Measurements from ENCODE around the gene DOCK1. TPM values are rescaled to one million over a fixed set of nuclear protein-coding genes. Genes with fewer than 3 reads are reported as not detected.

The DOCK1 gene
- polyA plus RNA-seq, 3 donors, result 67.2 to 68.8 (median 67.9) TPM

DNA sequence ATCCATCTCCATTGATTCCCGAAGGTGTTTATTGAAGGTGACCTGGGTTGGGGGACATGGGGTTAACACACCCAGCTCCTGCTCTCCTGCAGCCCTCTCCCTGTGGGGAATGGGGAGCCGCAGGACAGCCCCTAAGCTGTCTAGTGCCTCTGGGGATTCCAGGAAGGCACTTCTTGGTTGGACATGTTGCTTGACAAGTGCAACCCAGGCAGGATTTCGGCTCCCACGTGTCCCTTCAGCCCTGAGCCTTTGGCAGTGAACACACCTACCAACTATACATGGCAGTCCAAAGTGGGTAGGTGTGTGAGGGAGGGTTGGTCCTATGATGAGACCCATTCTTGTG is 43.9 kb downstream of the DOCK1 start:
- no peak for DNase-seq (ENCODE audit: low read depth in 3 of 3, low spot score in 2 of 3)

DNA sequence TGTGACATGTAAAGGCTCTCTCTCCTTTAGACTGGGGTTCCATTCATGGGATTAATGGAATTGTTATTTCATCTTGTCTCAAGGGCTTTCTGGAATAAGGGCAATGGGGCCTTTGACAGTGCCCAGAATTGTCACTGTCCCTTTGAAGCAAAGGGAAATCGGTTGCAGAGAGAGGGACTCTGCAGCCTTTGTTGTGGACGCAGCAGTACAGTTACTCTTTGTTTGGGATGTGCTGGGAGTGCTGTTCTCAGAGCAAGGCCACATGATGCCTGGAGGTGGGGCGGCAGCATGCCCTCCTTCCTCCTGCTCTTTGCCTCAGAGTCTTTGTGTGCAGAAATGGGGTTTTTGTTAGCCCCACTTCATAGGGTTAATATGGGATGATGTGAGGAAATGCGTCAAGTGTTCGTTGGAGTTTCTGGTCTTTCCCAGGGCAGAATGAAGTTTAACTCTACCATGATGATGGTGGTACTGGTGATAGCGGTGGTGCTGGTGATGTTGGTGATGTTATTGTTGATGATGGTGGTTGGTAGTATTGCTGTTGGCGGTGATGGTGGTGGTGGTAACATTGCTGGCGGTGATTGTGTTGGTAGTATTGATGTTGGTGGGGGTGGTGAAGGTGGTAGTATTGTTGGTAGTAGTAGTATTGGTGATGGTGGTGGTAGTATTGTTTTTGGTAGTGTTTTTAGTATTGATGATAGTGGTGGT is 45.3 kb downstream of the DOCK1 start:
- DNase-seq (ENCODE audit: low read depth in 3 of 3, low spot score in 2 of 3), result no peak

DNA sequence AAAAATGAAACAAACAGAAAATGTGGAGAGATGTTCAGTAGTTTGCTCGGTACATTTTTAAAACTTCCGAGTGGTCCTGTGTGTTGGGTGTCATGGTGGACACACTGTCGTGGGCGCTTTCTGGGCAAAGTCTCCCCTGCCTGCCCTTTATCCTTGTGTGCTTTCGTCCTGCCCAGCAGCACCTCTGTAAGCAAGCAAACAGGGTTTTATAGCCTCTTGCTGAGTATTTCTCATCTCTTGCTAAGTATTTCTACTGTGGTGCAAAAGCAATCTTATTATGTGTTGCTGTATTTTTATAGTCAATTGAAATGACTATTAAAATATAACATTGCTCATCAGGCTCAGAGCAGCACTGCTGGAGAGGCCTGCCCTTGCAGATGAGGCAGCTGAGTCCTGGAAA is 48.7 kb downstream of the DOCK1 start:
- DNase-seq (ENCODE audit: low read depth in 3 of 3, low spot score in 2 of 3), result no peak

DNA sequence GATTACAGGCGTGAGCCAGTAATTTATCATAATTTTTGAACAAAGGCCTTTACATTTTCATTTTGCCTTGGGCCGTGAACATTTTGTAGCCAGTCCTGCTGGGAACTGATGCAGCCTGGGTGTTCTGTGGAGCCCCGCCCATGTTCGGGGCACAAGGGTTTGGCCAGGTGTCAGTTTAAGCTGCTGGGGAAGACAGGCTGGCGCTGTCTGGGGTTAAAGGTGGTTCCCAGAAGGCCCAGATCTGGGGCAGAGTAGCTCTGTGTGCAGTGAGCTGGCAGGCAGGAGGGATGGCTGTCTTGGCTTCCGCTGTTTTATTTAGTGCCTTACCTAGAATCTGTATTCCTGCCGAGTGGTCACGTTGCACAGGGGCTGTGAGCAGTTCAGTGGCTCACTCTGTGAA is 50.2 kb downstream of the DOCK1 start:
- DNase-seq (ENCODE audit: low read depth in 3 of 3, low spot score in 2 of 3), result no peak

DNA sequence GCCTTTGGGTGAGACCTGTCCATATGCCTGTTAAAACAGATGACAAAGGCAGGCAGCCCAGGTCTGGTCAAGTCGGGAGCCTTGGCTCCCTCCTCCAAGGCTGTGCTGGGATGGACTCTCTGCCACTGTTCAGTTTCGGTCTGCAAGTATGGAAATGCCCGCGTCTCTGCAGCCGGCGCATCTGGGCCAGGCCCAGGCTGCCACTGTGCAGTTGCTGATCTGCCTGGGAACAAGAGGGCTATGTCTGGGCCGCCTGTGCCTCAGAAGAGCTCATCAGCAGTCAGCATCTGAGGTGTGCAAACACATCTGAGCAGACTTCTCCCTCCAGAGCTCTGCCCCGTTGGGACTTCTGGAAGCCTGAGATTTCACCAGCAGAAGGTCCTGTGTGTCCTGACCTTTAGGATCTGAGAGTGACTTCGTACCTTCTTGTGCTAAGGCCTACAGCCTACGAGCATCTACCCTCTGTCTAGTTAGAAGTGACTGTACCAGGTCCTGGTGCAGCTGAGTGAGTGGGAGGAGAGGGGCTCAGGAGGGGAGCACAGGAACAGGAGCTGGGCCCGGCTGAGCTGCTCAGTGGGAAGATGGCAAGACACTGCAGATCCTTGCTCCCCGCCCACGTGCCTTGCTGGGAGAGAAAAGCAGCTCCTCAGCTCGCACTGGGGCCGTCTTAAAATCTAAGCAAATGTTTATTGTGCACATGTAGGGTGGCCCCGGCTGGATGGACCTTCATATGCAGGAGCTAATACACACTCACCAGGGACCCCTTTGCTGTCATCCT is 50.9 kb downstream of the DOCK1 start:
- DNase-seq (ENCODE audit: low read depth in 3 of 3, low spot score in 2 of 3), result no peak

DNA sequence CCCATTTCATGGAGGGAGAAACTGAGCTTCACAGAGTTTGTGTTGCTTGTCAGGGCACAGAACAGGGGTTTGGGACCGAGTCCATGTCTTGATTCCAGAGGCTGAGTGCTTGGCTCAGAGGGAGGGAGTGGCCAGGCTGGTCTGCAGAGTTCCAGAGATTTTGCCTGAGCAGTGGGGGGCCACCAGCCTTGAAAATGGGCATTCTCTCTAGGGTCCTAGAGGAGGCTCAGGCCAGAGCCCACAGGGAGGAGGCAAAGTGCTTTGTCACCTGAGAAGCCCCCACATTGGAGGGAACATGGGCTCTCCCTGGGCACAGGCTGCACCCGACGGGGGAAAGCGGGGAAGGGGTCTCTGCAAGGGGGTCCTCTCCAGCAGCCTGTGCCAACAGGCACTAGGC is 51.5 kb downstream of the DOCK1 start:
- DNase-seq (ENCODE audit: low read depth in 3 of 3, low spot score in 2 of 3), result no peak

DNA sequence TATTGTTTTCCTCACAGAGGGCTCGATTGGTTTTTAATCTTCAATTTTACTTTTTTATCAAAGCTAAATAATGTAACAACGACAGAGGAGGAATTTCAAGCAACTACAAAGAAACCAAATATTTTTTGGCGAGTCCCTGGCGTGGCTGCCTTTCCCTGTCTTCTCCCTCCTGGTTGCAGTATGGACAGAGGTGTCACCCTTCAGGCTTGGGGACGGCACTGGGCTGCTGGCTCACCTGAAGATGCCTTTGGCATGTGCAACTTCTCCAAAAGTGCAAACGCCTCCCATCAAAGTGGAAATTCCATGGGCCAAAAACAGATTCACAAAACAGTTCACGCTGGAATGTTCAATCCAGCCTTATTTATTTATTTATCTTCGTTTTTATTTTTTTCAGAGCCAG is 51.9 kb downstream of the DOCK1 start:
- DNase-seq (ENCODE audit: low read depth in 3 of 3, low spot score in 2 of 3), result no peak

DNA sequence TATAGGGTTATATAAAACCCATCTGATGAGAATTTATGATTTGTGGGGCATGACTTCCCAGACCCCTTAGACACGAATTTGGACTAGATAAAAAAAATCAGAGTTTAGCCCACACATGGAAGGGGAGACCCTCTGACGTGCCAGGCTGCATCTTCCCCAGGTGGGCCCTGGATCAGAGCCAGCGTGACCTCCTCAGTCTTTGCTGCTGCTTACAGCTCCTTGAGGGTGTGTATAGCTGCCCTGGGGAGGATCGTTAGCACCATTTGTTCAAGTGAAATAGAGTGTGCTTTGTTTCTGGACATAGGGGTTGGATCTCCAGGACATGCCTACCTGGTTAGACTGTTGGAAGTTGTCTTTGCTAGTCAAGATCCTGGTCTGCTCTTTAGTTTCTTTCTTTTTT is 54.2 kb downstream of the DOCK1 start:
- DNase-seq (ENCODE audit: low read depth in 3 of 3, low spot score in 2 of 3), result no peak

DNA sequence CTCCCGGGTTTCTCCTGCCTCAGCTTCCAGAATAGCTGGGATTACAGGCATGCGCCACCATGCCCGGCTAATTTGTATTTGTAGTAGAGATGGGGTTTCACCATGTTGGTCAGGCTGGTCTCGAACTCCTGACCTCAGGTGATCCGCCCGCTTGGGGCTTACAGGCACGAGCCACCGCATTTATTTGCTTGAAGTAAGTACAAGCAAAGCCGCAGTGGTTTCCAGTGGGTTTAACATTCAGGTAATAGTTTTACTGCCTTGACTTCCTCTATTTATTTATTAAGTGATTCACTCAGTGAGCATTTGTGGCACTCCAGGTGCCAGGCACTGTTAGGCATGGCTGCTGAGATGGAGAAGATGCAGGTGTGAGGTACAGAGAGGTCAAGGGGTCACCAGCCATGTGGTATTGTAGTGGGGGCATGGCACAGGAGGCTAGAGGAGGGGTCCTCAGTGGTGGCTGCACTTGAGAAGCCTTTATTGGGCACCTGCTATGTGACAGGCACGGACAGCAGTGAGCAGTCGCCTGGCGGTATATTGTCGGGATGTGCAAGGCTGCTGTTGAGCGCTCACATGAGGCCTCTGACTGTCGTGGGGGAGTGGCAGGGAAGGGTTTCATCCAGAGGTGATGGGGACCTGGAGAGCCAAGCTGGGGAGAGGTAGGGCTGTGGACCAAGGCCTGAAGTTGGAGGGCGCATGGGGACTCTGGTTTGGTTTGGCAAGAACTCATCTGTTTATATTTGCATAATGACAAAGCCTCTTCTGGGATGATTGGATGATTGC is 54.9 kb downstream of the DOCK1 start:
- no peak for DNase-seq (ENCODE audit: low read depth in 3 of 3, low spot score in 2 of 3)

DNA sequence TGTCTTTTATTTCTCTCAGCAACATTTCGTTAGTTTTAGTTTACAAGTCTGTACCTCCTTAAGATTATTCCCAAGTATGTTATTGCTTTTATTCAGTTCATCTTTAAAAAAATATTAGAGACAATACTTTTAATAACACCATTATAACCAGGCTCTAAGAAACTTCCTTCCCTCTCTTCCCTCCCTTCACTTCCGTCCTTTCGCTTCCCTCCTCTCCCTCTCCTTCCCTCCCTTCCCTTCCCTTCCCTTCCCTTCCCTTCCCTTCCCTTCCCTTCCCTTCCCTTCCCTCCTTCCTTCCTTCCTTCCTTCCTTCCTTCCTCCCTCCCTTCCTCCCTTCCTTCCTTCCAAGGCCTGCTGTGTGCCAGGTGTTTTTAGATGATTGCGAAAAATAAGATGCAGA is 58.1 kb downstream of the DOCK1 start:
- no peak for DNase-seq (ENCODE audit: low read depth in 3 of 3, low spot score in 2 of 3)

DNA sequence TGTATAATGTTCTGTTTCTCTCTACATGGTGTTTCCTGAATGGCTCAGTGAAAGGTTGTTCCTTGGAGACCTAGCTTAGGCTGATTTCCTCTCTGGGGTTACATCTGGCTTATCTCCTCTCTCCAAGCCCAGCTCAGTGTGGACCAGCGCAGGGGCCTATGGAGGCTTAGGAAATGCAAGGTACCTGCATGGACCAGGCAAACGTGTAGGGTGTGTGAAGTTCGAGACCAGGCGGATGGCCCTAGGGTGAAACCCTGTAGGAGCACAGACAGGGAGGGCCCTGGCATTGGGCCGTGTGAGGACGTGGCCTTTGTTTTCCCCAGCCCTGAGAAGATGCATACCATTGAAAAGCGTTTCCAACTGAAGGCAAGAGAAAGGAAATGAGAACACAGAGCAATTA is 59.0 kb downstream of the DOCK1 start:
- no peak for DNase-seq (ENCODE audit: low read depth in 3 of 3, low spot score in 2 of 3)

DNA sequence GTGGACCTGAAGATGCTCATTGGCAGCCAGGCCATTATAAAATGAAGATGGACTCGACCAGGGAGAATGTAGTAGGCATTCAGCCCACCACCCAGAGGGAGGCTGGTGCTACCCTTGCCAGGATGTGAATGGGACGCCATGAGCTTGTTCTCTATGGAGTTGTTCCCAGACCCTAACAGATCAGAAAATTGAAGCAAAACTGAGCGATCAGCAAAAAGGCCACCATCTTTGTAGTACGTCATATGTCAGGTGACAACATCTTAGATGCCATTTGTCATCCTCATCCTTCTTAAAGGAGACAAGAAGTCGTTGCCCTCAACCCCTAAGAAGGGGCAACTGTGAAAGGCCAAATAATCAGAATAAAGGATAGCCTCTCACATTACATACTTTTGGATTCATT is 61.7 kb downstream of the DOCK1 start:
- DNase-seq (ENCODE audit: low read depth in 3 of 3, low spot score in 2 of 3), result no peak

DNA sequence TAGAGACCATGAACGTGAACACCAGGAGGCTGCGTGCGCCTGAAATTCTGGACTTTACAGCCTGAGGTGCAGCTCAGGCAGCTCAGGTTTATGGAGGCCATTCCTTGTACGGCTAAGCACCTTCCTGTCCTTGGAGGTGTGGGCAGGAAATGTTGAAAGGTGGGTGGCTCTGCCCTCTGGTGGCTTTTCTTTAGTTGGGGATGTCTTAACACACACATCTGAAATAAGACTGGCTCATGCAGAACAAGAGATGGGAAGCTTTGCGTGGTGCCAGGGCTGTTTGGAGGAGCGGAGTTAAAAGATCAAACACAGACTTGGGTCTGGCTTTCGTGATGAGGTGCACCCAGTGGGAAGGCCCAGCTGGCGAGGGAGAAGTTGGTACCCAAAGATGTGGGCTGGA is 64.1 kb downstream of the DOCK1 start:
- DNase-seq (ENCODE audit: low read depth in 3 of 3, low spot score in 2 of 3), result no peak

DNA sequence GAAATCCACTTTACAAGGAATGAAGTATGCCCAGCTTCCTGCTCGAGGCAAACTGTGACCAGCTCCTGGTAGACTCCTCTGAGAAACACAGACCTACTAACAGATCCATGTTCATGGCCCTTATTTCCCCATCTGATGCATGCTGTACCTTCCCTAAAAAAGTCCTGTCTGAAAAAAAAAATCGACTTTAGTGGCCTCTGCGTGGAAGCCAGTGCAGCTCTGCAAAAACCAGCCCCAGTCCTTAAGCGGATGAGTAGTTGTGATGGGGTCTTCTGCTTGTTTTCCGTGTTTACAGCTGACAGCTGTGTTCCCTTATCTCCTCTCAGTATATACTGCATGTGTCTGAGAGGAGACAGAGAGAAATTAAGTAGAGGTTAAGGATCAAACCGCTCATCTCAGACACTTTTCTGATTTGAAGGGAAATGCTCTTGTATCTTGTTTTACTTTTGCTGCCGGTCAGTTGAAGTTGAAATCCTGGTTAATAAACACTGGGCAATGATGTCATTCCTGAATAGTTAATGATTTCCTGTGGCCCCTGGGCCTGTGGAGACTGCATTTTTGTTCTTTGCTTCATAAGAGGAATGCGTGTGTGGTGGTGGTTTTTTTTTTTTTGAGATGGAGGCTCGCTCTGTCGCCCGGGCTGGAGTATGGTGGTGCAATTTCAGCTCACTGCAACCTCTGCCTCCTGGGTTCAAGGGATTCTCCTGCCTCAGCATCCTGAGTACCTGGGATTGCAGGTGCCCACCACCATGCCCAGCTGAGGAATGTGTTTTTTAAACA is 67.6 kb downstream of the DOCK1 start:
- DNase-seq (ENCODE audit: low read depth in 3 of 3, low spot score in 2 of 3), result peak; percentile 58 to 83 (median 80)

DNA sequence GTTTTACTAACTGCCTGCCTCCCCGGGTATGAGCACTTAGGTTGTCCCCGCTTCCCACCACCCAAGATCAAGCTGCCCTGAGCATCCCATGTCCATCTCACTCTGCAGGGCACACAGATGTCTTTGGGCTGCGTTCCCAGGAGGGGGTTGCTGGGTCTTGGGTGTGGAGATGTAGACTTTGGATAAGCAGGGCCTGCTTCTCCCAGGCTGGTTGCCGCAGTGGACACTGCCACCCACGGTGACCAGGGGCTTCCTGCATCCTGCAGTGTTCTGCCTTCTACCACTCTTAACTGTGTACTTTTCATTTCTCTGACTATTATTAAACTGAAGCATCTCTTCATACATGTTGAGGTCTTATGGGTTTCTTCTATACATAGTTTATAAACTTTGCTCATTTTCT is 70.0 kb downstream of the DOCK1 start:
- DNase-seq (ENCODE audit: low read depth in 3 of 3, low spot score in 2 of 3), result no peak

DNA sequence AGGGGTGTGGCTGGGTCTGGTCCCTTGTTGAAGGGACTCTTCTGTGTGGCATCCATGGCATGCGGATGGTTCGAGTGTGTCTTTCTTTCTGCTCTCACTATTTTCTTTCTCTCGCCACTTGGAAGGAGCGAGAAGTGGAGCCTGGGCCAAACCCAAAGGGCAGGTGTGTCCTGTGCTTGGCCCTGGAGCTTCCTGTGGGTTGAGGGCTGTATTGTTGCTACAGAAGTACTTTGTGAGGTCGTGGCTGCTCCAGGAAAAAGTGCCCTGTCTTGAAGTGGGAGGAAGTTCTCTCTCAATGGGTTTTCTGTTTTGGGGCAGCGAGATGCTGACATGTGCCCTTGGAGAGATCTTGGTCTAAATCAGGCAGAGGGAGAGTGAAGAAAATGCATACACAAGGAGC is 72.0 kb downstream of the DOCK1 start:
- no peak for DNase-seq (ENCODE audit: low read depth in 3 of 3, low spot score in 2 of 3)

DNA sequence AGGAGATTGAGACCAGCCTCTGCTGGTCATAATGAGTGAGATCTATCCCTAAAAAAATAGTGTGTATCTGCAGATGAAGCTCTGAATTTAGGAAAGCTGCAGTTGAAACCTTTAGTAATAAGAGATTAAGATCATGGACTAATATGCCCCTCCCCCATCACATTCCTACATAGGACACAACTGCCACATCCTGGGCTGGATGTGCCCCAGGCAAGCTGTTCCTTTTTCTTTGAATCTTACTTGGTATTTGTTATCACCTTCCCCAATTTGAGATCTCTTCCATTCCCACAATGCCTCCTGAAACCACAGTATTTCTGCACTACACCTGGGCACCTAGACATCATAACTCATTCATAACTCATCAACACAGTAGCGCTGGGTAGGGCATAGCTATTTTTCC is 74.1 kb downstream of the DOCK1 start:
- DNase-seq (ENCODE audit: low read depth in 3 of 3, low spot score in 2 of 3), result no peak

DNA sequence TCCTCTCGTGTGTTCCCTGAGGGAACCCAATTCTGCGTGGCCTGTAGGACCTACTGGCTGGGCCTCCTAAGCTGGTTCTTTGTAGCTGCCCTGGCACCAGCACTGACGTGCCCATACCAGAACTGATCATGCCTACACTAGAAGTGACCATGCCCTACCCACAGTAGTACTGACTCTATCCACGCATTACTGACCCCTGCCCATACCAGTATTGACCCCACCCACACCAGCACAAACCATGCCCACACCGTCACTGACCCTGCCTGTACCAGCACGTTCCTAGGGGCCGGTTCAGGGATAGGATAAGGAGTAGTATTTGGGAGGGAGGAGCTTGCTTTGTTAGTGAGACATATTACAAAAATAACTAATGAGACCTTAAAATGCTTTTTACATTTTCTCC is 88.0 kb downstream of the DOCK1 start:
- DNase-seq (ENCODE audit: low read depth in 3 of 3, low spot score in 2 of 3), result no peak

DNA sequence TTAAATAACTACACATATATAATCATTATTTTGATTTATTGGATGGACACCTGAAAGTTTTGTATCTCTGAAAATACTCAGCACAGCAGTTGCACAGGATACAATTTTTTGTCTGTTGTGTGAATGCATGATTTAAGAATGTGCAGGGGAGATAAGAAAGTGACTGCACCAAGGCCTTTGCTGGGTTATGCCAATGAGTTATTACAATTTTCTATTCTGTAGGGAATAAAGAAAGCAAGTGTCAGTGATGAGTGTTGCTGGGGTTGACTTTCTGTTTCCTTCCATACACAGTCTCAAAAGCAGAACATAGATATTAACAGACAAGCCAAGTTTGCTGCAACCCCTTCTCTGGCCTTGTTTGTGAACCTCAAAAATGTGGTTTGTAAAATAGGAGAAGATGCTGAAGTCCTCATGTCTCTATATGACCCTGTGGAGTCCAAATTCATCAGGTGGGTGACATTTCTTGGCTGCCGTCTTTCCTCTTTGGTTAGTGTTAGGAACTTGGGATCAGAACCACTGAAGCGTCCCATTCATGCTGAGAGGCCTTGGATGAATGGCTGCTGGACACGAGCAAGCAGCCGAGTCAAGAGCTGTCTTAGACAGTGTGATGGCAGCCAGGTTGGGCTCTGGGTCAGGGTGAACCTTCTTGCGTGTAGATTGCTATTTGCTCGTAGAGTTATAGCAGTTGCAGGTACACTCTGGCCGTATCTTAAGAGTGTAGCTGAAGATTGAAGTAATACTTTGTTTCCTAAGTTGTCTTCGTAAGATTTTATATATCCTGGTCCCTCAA is 92.8 kb downstream of the DOCK1 start:
- no peak for DNase-seq (ENCODE audit: low read depth in 3 of 3, low spot score in 2 of 3)

DNA sequence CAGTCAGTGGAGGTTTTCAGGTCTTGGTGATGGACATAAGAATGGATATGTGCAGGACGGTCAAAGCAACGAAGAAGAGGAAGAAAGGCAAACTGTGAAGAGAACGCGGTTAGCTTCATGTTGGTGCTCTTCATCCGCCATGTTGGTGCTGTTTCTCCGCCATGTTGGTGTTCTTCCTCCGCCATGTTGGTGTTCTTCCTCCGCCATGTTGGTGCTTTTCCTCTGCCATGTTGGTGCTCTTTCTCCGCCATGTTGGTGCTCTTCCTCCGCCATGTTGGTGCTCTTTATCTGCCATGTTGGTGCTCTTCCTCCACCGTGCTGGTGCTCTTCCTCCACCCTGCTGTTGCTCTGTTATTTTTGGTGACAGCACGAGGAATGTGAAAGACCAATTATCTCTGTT is 95.4 kb downstream of the DOCK1 start:
- no peak for DNase-seq (ENCODE audit: low read depth in 3 of 3, low spot score in 2 of 3)

All from right renal cortex interstitium (tissue), 3 donors.